WTC11 (cell line): ENCODE data around the gene PHACTR3. TPM values are rescaled to one million over a fixed set of nuclear protein-coding genes. Genes with fewer than 3 reads are reported as not detected.

ENCODE experiments used
- ATAC-seq: fragments of 200-7000 bp; cut with Tn5 transposase; 2 replicates; pipeline ENCODE4 v1.10.0; 2021; ENCODE audit warnings: mild to moderate bottlenecking, moderate library complexity
- CTCF ChIA-PET: fragments of 300-600 bp; sonication (Branson Sonifier 250); formaldehyde crosslinking; loops from one replicate; lab custom pipeline; 2021; ENCODE audit warnings: antibody characterized with exemption; lab: Charles Lee
- POLR2A ChIA-PET: fragments of 350-600 bp; sonication (Branson Sonifier 250); formaldehyde crosslinking; loops from one replicate; lab custom pipeline; 2021; ENCODE audit warnings: antibody characterized with exemption; lab: Charles Lee
- DNase-seq: peaks from one replicate; pipeline ENCODE4 v3.0.0; 2021; ENCODE audit warnings: low spot score
- H3K27ac Mint-ChIP-seq: 2 replicates; pipeline ENCODE4 v1.8.0; 2021; ENCODE audit warnings: mixed read lengths
- H3K27me3 Mint-ChIP-seq: 2 replicates; pipeline ENCODE4 v1.8.0; 2021; ENCODE audit warnings: low read depth, mild to moderate bottlenecking, moderate library complexity, mixed read lengths
- H3K36me3 Mint-ChIP-seq: 2 replicates; pipeline ENCODE4 v1.8.0; 2021; ENCODE audit warnings: mixed read lengths
- H3K4me1 Mint-ChIP-seq: 2 replicates; pipeline ENCODE4 v1.8.0; 2022; ENCODE audit warnings: mixed read lengths
- H3K4me3 Mint-ChIP-seq: 2 replicates; pipeline ENCODE4 v1.8.0; 2021; ENCODE audit warnings: mild to moderate bottlenecking, moderate library complexity, mixed read lengths
- H3K9me3 Mint-ChIP-seq: 2 replicates; pipeline ENCODE4 v1.8.0; 2021; ENCODE audit warnings: mixed read lengths
- CREB1 ChIP-seq: sonication (generic); formaldehyde crosslinking; IDR thresholded peaks from 2 replicates; pipeline ENCODE4 v1.8.0; 2023; ENCODE audit warnings: mild to moderate bottlenecking, missing genetic modification reagents
- CREM ChIP-seq: sonication (generic); formaldehyde crosslinking; IDR thresholded peaks from 2 replicates; pipeline ENCODE4 v1.8.1; 2022; ENCODE audit warnings: mild to moderate bottlenecking, missing genetic modification reagents, moderate library complexity
- CTCF ChIP-seq: fragments of 200-600 bp; IDR thresholded peaks from 2 replicates; pipeline ENCODE4 v1.8.0; 2022; ENCODE audit warnings: antibody characterized with exemption
- EMX1 ChIP-seq: fragments of 250-450 bp; sonication (Bioruptor Pico); IDR thresholded peaks from 2 replicates; pipeline ENCODE4 v1.8.0; 2021; ENCODE audit warnings: mild to moderate bottlenecking
- ERG ChIP-seq: fragments of 250-450 bp; sonication (Bioruptor Pico); IDR thresholded peaks from 2 replicates; pipeline ENCODE4 v1.8.0; 2021; ENCODE audit warnings: mild to moderate bottlenecking
- GABPB1 ChIP-seq: sonication (generic); formaldehyde crosslinking; IDR thresholded peaks from 2 replicates; pipeline ENCODE4 v1.8.1; 2023; ENCODE audit warnings: mild to moderate bottlenecking, missing genetic modification reagents
- IRF2 ChIP-seq: sonication (generic); formaldehyde crosslinking; IDR thresholded peaks from 2 replicates; pipeline ENCODE4 v1.8.0; 2022; ENCODE audit warnings: low read depth, missing genetic modification reagents, borderline replicate concordance
- KAT7 ChIP-seq: sonication (generic); formaldehyde crosslinking; IDR thresholded peaks from 2 replicates; pipeline ENCODE4 v1.8.1; 2023; ENCODE audit warnings: missing genetic modification reagents, mild to moderate bottlenecking, borderline replicate concordance
- NR2C2 ChIP-seq: sonication (generic); formaldehyde crosslinking; IDR thresholded peaks from 2 replicates; pipeline ENCODE4 v1.8.0; 2022; ENCODE audit warnings: mild to moderate bottlenecking, missing genetic modification reagents
- PREB ChIP-seq: sonication (generic); formaldehyde crosslinking; IDR thresholded peaks from 2 replicates; pipeline ENCODE4 v1.8.1; 2022; ENCODE audit warnings: mild to moderate bottlenecking, missing genetic modification reagents, moderate library complexity, borderline replicate concordance
- SMAD4 ChIP-seq: sonication (generic); formaldehyde crosslinking; IDR thresholded peaks from 2 replicates; pipeline ENCODE4 v1.8.0; 2022; ENCODE audit warnings: mild to moderate bottlenecking, missing genetic modification reagents
- STAT6 ChIP-seq: sonication (generic); formaldehyde crosslinking; conservative IDR thresholded peaks from 2 replicates; pipeline ENCODE4 v1.8.1; 2023; ENCODE audit warnings: mild to moderate bottlenecking, low read depth, missing genetic modification reagents, moderate library complexity
- ZNF232 ChIP-seq: sonication (generic); formaldehyde crosslinking; IDR thresholded peaks from 2 replicates; pipeline ENCODE4 v1.8.0; 2022; ENCODE audit warnings: mild to moderate bottlenecking, missing genetic modification reagents
- ZNF425 ChIP-seq: fragments of 250-450 bp; sonication (Bioruptor Pico); conservative IDR thresholded peaks from 2 replicates; pipeline ENCODE4 v1.9.0; 2021; ENCODE audit warnings: mild to moderate bottlenecking
- total RNA-seq: library from RNA; stranded (reverse); gene quantifications from 3 replicates; pipeline ENCODE4 v1.2.3, GENCODE V29; 2021

Gene PHACTR3
- total RNA-seq, 1 experiment from 2014 or later: 0.28 TPM

- ATAC-seq (no peak), DNase-seq (no peak)
- H3K4me1 Mint-ChIP-seq: no peaks in the 10 kb centered on the region
- ChIA-PET POLR2A (no interaction called here), CTCF (interaction anchor here (8.3 kb wide), 1 partner anchor 68 kb away, joined by 89 read pairs; no protein-coding TSS in a partner anchor)
- no peak for TF ChIP-seq CREB1 (CRISPR knock-in tag)
- no peak for TF ChIP-seq STAT6 (CRISPR knock-in tag)
- no peak for TF ChIP-seq EMX1 (CRISPR knock-in tag)
- H3K27ac Mint-ChIP-seq: no peak overlapping the region
- no peaks in the 10 kb centered on the region for H3K36me3 Mint-ChIP-seq
- peaks cover 19% of the 10 kb centered on the region for H3K27me3 Mint-ChIP-seq
- H3K4me3 Mint-ChIP-seq: no peak overlapping the region
- no peaks in the 10 kb centered on the region for H3K9me3 Mint-ChIP-seq
Measured at GRCh38 chr20:59781226-59781625, 176.9 kb downstream of the PHACTR3 start.

GRCh38 chr20:59782986-59783640, 178.8 kb downstream of the PHACTR3 start:
- ChIA-PET POLR2A (no interaction called here), CTCF (interaction anchor here (0.6 to 8.3 kb wide), 19 partner anchors 12 to 267 kb away, joined by 3 to 89 read pairs (median 4); partner anchors contain the start of genes FAM217B, PPP1R3D and SYCP2)
- no peaks in the 10 kb centered on the region for H3K9me3 Mint-ChIP-seq
- H3K27me3 Mint-ChIP-seq: peaks cover 8% of the 10 kb centered on the region
- no peaks in the 10 kb centered on the region for H3K36me3 Mint-ChIP-seq
- H3K27ac Mint-ChIP-seq: no peak overlapping the region
- TF ChIP-seq CTCF (peak; percentile 63), ZNF425 (CRISPR knock-in tag) (no peak)
- H3K4me3 Mint-ChIP-seq: no peak overlapping the region
- DNase-seq: peak; percentile 87
- no peaks in the 10 kb centered on the region for H3K4me1 Mint-ChIP-seq
- ATAC-seq: peak; percentile 94

GRCh38 chr20:59783641-59784010, 179.3 kb downstream of the PHACTR3 start:
- ATAC-seq: no peak
- Mint-ChIP-seq H3K27ac (no peak overlapping the region), H3K9me3 (no peaks in the 10 kb centered on the region), H3K4me1 (no peaks in the 10 kb centered on the region), H3K36me3 (no peaks in the 10 kb centered on the region), H3K4me3 (no peak overlapping the region), H3K27me3 (peaks cover 9% of the 10 kb centered on the region)
- ChIA-PET CTCF (interaction anchor here (0.6 to 8.3 kb wide), 19 partner anchors 12 to 266 kb away, joined by 3 to 89 read pairs (median 4); partner anchors contain the start of genes FAM217B, PPP1R3D and SYCP2), POLR2A (no interaction called here)
- no peak for TF ChIP-seq NR2C2 (CRISPR knock-in tag)
- DNase-seq: no peak

GRCh38 chr20:59784365-59784764, 180.0 kb downstream of the PHACTR3 start:
- Mint-ChIP-seq H3K27ac (no peak overlapping the region), H3K4me3 (no peak overlapping the region), H3K36me3 (no peaks in the 10 kb centered on the region), H3K4me1 (no peaks in the 10 kb centered on the region), H3K27me3 (peaks cover 17% of the 10 kb centered on the region), H3K9me3 (no peaks in the 10 kb centered on the region)
- no peak for DNase-seq
- no peak for ATAC-seq
- ChIA-PET POLR2A (no interaction called here), CTCF (interaction anchor here (0.8 to 8.3 kb wide), 5 partner anchors 65 to 179 kb away, joined by 3 to 89 read pairs (median 3); partner anchors contain the start of genes FAM217B, PPP1R3D and SYCP2)
- TF ChIP-seq SMAD4 (CRISPR knock-in tag): no peak
- TF ChIP-seq GABPB1 (CRISPR knock-in tag): no peak
- TF ChIP-seq PREB (CRISPR knock-in tag): no peak
- TF ChIP-seq ERG: no peak
- TF ChIP-seq ZNF425 (CRISPR knock-in tag): no peak
- TF ChIP-seq IRF2 (CRISPR knock-in tag): no peak
- TF ChIP-seq CREM: no peak
- TF ChIP-seq KAT7: no peak
- TF ChIP-seq CREB1 (CRISPR knock-in tag): no peak
- TF ChIP-seq ZNF232 (CRISPR knock-in tag): no peak
